Upper lobe of right lung (tissue), 1 donor: ENCODE results near the gene BASP1. TPM values are rescaled to one million over a fixed set of nuclear protein-coding genes. Genes with fewer than 3 reads are reported as not detected.

Experiments
- ATAC-seq: fragments of 200-7000 bp; cut with Tn5 transposase; one replicate; pipeline ENCODE4 v1.9.1; 2020; ENCODE audit warnings: mild to moderate bottlenecking, moderate library complexity
- DNase-seq: peaks from one replicate; pipeline ENCODE4 v3.0.0-alpha.2; 2020
- H3K27ac ChIP-seq: fragments of 200-600 bp; one replicate; pipeline ENCODE4 v1.8.0; 2022
- H3K27me3 ChIP-seq: fragments of 200-600 bp; one replicate; pipeline ENCODE4 v1.8.0; 2022; ENCODE audit warnings: mild to moderate bottlenecking
- H3K36me3 ChIP-seq: fragments of 200-600 bp; one replicate; pipeline ENCODE4 v1.8.0; 2022
- H3K4me1 ChIP-seq: fragments of 200-600 bp; one replicate; pipeline ENCODE4 v1.8.0; 2022
- H3K4me3 ChIP-seq: fragments of 200-600 bp; one replicate; pipeline ENCODE4 v1.8.0; 2022; ENCODE audit warnings: mild to moderate bottlenecking
- H3K9me3 ChIP-seq: fragments of 200-600 bp; one replicate; pipeline ENCODE4 v1.8.0; 2022
- CTCF ChIP-seq: fragments of 200-600 bp; IDR thresholded peaks from one replicate; pipeline ENCODE4 v1.8.0; 2022; ENCODE audit warnings: antibody characterized with exemption
- intact Hi-C: fragments of 100-400 bp; cut with DNase I; formaldehyde crosslinking; loops from one replicate; pipeline ENCODE4 v1.11.0; 2022
- long read RNA-seq: library from polyadenylated mRNA; unstranded; transcript quantifications from one replicate; pipeline ENCODE4 v2.0.0, GENCODE V29; 2021
- total RNA-seq: library from RNA; stranded (reverse); fragmentation: NEBNext Ultra II Directional; extraction: Animal tissue kit (Norgen Biotek cat#: 25700); gene quantifications from one replicate; pipeline ENCODE4 v1.2.1, GENCODE V29; 2021
- donor health status: DM: no; HTN: yes; CAD: no; lungs with severe emphysema.

The BASP1 gene, protein sequence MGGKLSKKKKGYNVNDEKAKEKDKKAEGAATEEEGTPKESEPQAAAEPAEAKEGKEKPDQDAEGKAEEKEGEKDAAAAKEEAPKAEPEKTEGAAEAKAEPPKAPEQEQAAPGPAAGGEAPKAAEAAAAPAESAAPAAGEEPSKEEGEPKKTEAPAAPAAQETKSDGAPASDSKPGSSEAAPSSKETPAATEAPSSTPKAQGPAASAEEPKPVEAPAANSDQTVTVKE
- total RNA-seq, result 31.1 TPM
- long read RNA-seq, transcript BASP1-201 (2 exons, 1,878 nt), result major isoform, 23 of 26 reads
- long read RNA-seq, partial matches to known transcripts, result 0 of 26 reads
- long read RNA-seq, other reads (novel, unspliced or antisense), result 3 of 26 reads

DNA sequence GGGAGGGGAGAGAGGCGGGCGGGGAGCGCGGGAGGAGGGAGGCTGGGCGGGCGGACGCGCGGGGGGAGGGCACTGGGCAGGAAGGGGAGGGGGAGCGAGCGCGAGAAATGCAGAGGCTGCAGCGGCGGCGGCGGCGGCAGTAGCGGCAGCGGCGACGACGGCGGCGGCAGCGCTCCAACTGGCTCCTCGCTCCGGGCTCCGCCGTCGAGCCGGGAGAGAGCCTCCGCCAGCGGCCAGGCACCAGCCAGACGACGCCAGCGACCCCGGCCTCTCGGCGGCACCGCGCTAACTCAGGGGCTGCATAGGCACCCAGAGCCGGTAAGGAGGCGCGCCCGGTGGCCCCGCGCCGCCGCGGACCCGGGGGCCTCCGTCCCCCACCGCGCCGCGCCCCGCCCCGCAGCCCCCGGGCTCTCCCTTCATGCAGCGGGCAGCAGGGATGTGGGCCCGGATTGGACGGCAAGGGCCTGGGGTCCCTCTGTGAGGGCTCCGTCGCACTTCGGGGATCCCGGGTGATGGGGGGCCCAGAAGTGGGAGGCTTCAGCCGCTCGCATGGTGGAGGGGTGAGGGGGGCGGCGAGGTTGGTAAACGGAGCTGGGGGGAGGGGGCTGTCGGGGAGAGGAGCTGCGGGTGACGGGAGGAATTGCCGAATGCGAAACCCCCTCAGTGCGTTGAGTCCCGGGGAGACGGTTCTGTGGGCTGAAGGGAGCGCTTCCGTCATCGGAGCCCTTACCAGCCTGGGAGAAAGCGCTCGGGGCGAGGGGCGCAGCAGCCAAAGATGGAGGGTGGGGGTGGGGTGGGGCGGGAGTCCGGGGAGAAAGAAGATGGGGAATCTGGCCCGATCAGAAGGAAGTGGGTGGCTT, at the start of gene BASP1:
BASP1 (plus strand) TSS at position 139 of the 860 bp plus-strand sequence. CDS start 57,586 bp downstream, outside the sequence.
- Histone ChIP-seq H3K4me3 (peak within 1 kb of the TSS; percentile 60), H3K4me1 (peaks cover 9% of the 10 kb centered on the region), H3K9me3 (no peaks in the 10 kb centered on the region), H3K27ac (peak within 1 kb of the TSS; percentile 70), H3K36me3 (no peaks in the 10 kb centered on the region), H3K27me3 (no peaks in the 10 kb centered on the region)
- ATAC-seq (peak; percentile 83), DNase-seq (peak; percentile 90)
- intact Hi-C loops, result loop anchor here (10.0 kb wide), 1 partner anchor 1067 kb away; no protein-coding TSS in a partner anchor
- TF ChIP-seq CTCF, result no peak

- Histone ChIP-seq H3K4me1 (peaks cover 21% of the 10 kb centered on the region), H3K9me3 (no peaks in the 10 kb centered on the region), H3K27ac (no peak overlapping the region), H3K27me3 (no peaks in the 10 kb centered on the region), H3K36me3 (no peaks in the 10 kb centered on the region), H3K4me3 (no peak overlapping the region)
- ATAC-seq (no peak), DNase-seq (no peak)
- TF ChIP-seq CTCF, result no peak
- intact Hi-C loops, result no loop called here
Observed at GRCh38 chr5:17169507-17169906, 47.9 kb upstream of the BASP1 start.

DNA sequence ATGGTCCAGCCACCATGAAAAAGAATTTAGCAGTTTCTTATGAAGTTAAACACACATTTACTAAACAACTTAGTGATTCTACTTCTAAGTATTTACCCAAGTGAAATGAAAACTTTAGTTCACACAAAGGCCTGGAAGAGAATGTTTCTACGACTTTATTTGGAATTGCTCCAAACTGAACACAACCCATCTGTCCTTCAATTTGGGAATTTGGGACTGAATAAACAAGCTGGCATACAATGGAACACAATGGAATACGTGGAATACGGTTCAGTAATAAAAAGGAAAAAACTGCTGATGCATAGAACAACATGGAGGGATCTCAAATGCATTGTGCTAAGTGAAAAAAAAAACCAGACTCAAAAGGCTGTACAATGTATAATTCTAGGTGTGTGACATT, 44.6 kb upstream of the BASP1 start:
- TF ChIP-seq CTCF, result no peak
- H3K27ac ChIP-seq, result no peak overlapping the region
- H3K4me3 ChIP-seq, result no peak overlapping the region
- intact Hi-C loops, result no loop called here
- H3K36me3 ChIP-seq, result no peaks in the 10 kb centered on the region
- peaks cover 21% of the 10 kb centered on the region for H3K4me1 ChIP-seq
- ATAC-seq, result no peak
- DNase-seq, result no peak
- H3K9me3 ChIP-seq, result no peaks in the 10 kb centered on the region
- H3K27me3 ChIP-seq, result no peaks in the 10 kb centered on the region

- Histone ChIP-seq H3K36me3 (no peaks in the 10 kb centered on the region), H3K4me3 (no peak overlapping the region), H3K4me1 (peaks cover 10% of the 10 kb centered on the region), H3K27ac (no peak overlapping the region), H3K9me3 (no peaks in the 10 kb centered on the region), H3K27me3 (no peaks in the 10 kb centered on the region)
- ATAC-seq (no peak), DNase-seq (no peak)
- TF ChIP-seq CTCF, result no peak
- intact Hi-C loops, result no loop called here
Observed at GRCh38 chr5:17174965-17175364, 42.5 kb upstream of the BASP1 start.

DNA sequence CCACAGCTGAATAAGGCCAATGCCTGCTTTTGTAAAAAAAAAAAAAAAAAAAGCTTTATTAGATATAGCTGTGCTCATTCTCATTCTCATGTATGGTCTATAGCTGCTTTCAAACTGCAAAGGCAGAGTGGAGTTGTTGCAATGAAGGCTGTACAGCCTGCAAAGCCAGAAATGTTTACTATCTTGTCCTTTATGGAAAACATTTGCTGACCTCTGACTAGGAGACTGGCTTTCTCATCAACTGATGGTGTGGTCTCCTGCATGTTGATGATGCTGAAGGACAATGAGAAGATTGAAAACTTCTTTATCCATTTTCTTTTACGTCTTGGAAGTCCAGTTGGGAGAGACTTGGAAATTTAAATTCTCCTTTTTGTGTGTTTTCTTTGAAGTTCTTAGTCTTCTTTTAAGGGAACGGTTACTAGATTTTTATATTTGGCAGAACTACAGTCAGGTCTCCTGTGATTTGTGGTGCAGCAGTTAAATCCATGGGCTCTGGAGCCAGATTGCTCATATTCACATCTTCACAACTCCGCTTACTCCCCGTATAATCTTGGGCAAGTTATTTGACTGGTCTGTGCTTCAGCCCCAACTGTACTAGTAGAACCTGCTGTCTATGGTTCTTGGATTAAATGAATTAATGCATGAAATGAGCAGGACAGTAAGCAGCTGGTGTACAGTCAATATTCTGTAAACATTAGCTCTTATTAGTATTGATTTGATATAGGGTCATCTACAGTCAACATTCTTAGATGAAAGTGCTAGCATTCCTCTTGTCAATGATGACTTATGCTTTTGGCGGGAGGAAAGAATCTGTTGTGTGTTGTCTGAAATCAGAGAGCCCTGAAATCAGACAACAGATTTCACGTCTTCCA, 39.7 kb upstream of the BASP1 start:
- no peak for ATAC-seq

More for the DNA sequence above, 39.7 kb upstream of the BASP1 start:
- Histone ChIP-seq H3K4me1 (no peaks in the 10 kb centered on the region), H3K4me3 (no peak overlapping the region), H3K9me3 (no peaks in the 10 kb centered on the region), H3K27ac (no peak overlapping the region), H3K36me3 (no peaks in the 10 kb centered on the region), H3K27me3 (no peaks in the 10 kb centered on the region)
- intact Hi-C loops, result no loop called here
- no peak for DNase-seq
- TF ChIP-seq CTCF, result no peak
